ENCODE measurements around the gene DYRK1A.
"Not testable (repeated sequence)": the region's sequence is repeated elsewhere in the genome, so short reads cannot be mapped to it uniquely, and the experiment has no call there.

Gene DYRK1A

DNA sequence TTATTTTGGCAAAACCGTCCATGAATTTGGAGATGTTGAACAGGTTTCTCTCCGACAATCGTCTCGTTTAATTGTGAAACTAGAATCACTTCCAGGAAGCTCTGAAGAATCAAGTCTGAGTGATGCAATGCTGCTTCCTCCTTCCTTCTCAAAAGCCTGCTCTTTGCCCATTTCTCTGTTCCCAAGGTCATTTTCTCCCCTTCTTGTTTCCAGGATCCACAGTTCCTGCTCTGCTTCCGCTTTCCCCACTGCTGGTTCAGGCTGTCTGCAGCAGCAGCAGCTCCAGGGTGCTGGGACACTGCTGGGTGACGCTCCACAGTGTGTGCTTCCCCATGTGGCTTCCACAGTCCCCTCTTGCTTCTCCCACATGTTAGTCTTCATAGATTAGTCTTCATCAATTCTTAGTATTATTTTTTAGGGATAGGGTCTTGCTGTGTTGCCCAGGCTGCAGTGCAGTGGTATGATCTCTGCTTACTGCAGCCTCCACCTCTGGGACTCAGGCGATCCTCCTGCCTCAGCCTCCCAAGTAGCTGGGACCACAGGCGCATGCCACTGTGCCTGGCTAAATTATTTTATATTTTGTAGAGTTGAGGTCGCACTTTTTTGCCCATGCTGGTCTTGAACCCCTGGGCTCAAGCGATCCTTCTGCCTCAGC lies 156.2 kb downstream of the DYRK1A start:
- TF ChIP-seq, protein P1, sequence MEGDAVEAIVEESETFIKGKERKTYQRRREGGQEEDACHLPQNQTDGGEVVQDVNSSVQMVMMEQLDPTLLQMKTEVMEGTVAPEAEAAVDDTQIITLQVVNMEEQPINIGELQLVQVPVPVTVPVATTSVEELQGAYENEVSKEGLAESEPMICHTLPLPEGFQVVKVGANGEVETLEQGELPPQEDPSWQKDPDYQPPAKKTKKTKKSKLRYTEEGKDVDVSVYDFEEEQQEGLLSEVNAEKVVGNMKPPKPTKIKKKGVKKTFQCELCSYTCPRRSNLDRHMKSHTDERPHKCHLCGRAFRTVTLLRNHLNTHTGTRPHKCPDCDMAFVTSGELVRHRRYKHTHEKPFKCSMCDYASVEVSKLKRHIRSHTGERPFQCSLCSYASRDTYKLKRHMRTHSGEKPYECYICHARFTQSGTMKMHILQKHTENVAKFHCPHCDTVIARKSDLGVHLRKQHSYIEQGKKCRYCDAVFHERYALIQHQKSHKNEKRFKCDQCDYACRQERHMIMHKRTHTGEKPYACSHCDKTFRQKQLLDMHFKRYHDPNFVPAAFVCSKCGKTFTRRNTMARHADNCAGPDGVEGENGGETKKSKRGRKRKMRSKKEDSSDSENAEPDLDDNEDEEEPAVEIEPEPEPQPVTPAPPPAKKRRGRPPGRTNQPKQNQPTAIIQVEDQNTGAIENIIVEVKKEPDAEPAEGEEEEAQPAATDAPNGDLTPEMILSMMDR (IDR thresholded peaks at IDR 0.05; ENCODE audit: unreplicated experiment in 3 of 3): no peak
- no peak overlapping the region for H3K4me3 Mint-ChIP-seq
- H3K4me1 Mint-ChIP-seq: peaks cover 26% of the 10 kb centered on the region

DNA sequence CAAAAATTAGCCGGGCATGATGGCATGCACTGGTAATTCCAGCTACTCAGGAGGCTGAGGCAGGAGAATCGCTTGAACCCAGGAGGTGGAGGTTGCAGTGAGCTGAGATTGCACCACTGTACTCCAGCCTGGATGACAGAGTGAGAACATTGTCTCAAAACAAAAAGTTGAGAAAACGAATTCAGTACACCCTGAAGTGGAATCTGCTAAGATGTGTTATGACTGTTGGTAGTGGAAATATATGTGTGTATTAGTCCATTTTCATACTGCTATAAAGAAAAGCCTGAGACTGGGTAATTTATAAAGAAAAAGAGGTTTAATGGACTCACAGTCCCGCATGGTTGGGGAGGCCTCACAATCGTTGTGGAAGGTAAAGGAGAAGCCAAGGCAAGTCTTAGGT lies 158.4 kb downstream of the DYRK1A start:
- not testable (repeated sequence) for H3K36me3 Mint-ChIP-seq (ENCODE audit: low read depth); H3K9me3 Mint-ChIP-seq

More for the DNA sequence above, 156.2 kb downstream of the DYRK1A start:
- Mint-ChIP-seq H3K27ac (no peak overlapping the region), H3K9me3 (no peaks in the 10 kb centered on the region), H3K36me3 (ENCODE audit: low read depth) (peaks cover 11% of the 10 kb centered on the region), H3K27me3 (ENCODE audit: low read depth) (peaks cover 3% of the 10 kb centered on the region)

DNA sequence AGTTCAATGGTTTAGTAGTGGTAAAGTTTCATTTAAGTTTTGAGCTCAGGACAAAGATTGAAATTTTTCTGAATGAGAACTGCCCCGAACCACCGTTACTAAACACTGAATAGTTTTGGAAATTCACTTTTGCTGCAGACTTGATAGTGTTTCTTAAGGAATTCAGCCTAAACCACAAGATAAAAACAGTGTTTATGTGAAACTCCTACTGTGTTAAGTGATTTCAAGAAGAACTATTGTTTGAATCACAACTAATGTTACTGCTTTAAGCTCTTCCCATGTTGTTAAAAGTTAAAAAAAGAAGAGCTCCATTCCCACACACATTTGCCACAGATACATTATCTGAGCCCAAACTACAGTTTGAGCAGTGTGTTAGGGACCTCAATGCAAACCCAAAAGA lies 159.2 kb downstream of the DYRK1A start:
- H3K36me3 Mint-ChIP-seq (ENCODE audit: low read depth): no peaks in the 10 kb centered on the region
- no peaks in the 10 kb centered on the region for H3K9me3 Mint-ChIP-seq
- H3K27ac Mint-ChIP-seq: no peak overlapping the region
- TF ChIP-seq, protein P1 (IDR thresholded peaks at IDR 0.05; ENCODE audit: unreplicated experiment in 3 of 3): no peak
- peaks cover 21% of the 10 kb centered on the region for H3K4me1 Mint-ChIP-seq
- peaks cover 12% of the 10 kb centered on the region for H3K27me3 Mint-ChIP-seq (ENCODE audit: low read depth)
- H3K4me3 Mint-ChIP-seq: no peak overlapping the region

More for the DNA sequence above, 158.4 kb downstream of the DYRK1A start:
- H3K27ac Mint-ChIP-seq; H3K27me3 Mint-ChIP-seq (ENCODE audit: low read depth); H3K4me3 Mint-ChIP-seq: not testable (repeated sequence)
- H3K4me1 Mint-ChIP-seq: peaks cover 20% of the 10 kb centered on the region

DNA sequence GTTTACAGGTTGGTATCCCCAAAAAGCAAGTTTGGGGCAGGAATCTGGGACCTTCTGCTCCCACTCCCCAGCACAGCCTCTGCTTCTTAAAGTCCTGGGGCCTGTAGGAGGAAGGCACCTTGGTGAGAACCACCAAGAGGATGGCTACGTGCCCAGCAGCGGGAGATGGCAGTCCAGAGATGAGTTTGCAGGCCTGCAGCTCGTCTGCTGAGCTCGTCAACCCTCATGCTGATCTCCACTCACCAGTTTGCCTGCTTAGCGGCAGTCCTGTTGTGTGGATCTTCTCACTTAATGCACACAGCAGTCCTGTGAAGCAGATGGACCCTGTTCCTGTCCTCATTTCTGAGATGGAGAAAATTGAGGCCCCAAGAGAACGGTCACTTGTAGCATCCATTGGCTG lies 160.5 kb downstream of the DYRK1A start:
- Mint-ChIP-seq H3K27me3 (ENCODE audit: low read depth) (peaks cover 15% of the 10 kb centered on the region), H3K4me1 (peaks cover 22% of the 10 kb centered on the region), H3K36me3 (ENCODE audit: low read depth) (no peaks in the 10 kb centered on the region), H3K9me3 (no peaks in the 10 kb centered on the region), H3K27ac (no peak overlapping the region), H3K4me3 (no peak overlapping the region)
- TF ChIP-seq, protein P1 (IDR thresholded peaks at IDR 0.05; ENCODE audit: unreplicated experiment in 3 of 3): no peak

DNA sequence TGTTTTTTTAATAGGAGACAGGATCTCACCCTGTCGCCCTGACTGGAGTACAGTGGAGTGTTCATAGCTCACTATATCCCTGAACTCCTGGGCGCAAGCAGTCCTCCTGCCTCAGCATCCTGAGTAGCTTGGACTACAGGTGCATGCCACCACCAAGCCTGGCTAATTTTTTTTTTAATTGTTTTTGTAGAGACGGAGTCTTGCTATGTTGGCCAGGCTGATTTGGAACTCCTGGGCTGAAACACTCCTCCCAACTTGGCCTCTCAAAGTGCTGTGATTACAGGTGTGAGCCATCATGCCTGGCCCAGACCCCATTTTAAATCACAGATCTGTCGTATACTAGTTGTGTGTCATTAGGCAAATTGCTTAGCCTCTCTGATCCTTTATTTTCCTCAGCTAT lies 161.1 kb downstream of the DYRK1A start:
- Mint-ChIP-seq H3K27me3 (ENCODE audit: low read depth) (peaks cover 16% of the 10 kb centered on the region), H3K4me1 (peaks cover 27% of the 10 kb centered on the region), H3K36me3 (ENCODE audit: low read depth) (no peaks in the 10 kb centered on the region), H3K27ac (no peak overlapping the region), H3K9me3 (no peaks in the 10 kb centered on the region), H3K4me3 (no peak overlapping the region)
- TF ChIP-seq, protein P1 (IDR thresholded peaks at IDR 0.05; ENCODE audit: unreplicated experiment in 3 of 3): no peak

DNA sequence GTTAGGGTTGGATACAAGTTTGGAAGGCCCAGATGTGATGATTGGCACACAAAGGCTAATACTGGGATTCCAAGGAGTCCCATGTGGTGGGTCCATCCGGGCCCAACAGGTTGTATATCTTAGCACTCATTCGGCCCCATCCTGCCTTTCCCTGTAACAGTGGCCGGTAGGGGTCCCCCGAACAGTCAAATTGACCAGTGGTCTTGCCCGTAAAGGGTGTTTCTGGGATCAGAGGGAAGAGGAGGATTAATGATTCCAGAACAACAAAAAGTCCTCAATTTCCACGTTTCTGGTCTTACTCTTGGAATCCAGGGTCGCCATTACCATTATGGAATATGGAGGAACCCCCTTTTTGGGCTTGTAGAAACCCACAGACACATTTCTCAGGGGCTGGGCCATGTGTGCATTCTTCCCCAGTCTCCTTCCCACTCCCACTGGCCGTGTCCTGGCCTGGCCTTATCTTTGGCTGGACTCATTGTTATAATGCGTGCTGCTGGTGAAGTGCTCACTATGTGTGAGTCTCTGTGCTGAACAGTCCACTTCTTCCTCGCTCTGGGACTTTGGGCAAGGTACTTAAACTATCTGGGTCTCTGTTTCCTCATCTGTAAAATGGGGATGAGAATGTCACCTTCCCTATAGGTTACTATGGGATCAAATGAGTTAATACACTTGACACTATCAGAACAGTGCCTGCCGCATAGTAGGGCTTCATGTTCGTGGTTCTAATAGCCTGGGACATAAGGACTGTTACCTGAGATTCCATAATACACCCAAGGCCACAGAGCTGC lies 161.8 kb downstream of the DYRK1A start:
- Mint-ChIP-seq H3K36me3 (ENCODE audit: low read depth) (no peaks in the 10 kb centered on the region), H3K4me3 (no peak overlapping the region), H3K27me3 (ENCODE audit: low read depth) (peaks cover 22% of the 10 kb centered on the region), H3K27ac (no peak overlapping the region), H3K4me1 (peaks cover 29% of the 10 kb centered on the region), H3K9me3 (no peaks in the 10 kb centered on the region)
- TF ChIP-seq, protein P1 (IDR thresholded peaks at IDR 0.05; ENCODE audit: unreplicated experiment in 3 of 3): no peak

All from nephron (organoid).